ENCODE data around the gene RNF220. TPM values are rescaled to one million over a fixed set of nuclear protein-coding genes. Genes with fewer than 3 reads are reported as not detected.
A peak's percentile ranks its signal among the peaks of the same experiment; 100 is the strongest.

RNF220 gene
- total RNA-seq, 1 donor from 2014 or later = 76.4 TPM

DNA sequence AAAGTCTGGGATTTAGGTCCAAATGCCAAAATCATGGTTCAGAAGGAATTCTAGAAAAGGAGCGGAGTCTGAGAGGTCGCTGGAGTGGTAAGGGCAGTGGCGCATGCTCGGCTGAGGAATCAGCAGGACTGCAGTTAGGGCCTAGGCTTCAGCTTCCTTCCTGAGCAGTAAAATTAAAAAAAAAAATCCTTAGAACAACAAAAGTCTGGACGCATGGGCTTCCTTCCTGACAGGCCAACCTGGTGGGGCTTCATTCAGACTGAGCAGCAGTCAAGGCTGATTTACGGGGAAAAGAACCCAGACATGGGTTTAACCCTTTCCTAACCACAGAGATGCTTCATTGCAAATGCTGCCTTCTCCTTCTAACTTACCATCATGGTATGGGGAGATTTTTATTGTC lies 17.1 kb downstream of the RNF220 start:
- DNase-seq (ENCODE audit: missing footprints) (no peak), ATAC-seq (no peak)
- intact Hi-C loops (cut with DNase I) = loop anchor here (5.0 kb wide), 1 partner anchor 75 kb away; no protein-coding TSS in a partner anchor

GRCh38 chr1:44423591-44424537 lies 18.8 kb downstream of the RNF220 start:
- ATAC-seq = peak; percentile 92
- intact Hi-C loops (cut with DNase I) = loop anchor here (5.0 kb wide), 1 partner anchor 73 kb away; no protein-coding TSS in a partner anchor
- no peak for DNase-seq (ENCODE audit: missing footprints)

DNA sequence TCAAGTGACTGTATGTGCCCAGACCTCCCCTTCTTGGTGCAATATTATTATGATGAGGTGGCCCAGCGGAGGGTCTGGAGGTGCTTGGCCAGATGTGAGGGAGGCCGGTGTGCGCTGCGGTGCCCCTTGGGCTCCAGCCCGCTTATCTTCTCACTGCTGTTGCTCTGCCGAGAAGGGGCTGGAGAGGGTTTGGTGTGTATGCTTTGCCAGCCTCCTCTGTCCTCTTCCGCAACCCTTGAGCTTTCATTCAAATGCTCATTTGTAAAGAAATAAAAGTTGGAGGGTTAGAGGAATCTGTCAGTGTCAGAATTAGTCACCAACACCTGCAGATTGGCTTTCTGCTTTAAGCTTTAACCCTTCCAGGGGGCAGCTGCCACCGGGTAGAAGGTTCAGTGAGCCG lies 19.7 kb downstream of the RNF220 start:
- intact Hi-C loops (cut with DNase I) = loop anchor here (5.0 kb wide), 1 partner anchor 73 kb away; no protein-coding TSS in a partner anchor
- no peak for DNase-seq (ENCODE audit: missing footprints)
- no peak for ATAC-seq

GRCh38 chr1:44425341-44426082 lies 20.5 kb downstream of the RNF220 start:
- ATAC-seq = peak; percentile 69
- DNase-seq (ENCODE audit: missing footprints) = no peak
- intact Hi-C loops (cut with DNase I) = no loop called here

GRCh38 chr1:44431861-44432260 lies 26.8 kb downstream of the RNF220 start:
- ATAC-seq (no peak), DNase-seq (ENCODE audit: missing footprints) (no peak)
- intact Hi-C loops (cut with DNase I) = no loop called here

DNA sequence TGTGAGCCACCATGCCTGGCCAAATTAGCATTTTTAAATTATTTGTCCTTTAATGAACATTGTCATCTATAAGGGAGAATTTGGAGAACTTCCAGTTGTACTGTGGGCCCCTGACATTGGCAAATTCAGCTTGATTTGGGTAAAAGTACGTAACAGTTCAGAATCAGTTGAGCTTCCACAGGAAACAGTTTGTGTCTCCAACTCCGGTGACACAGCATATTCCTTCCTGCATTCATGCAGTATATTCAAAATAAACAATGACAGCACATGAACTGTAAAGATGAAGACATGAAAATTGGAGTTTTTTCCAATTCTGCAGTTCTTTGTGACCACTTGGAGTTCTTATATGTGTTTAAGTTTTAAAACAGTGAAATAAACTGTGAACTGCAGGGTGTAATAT lies 28.2 kb downstream of the RNF220 start:
- intact Hi-C loops (cut with DNase I) = no loop called here
- DNase-seq (ENCODE audit: missing footprints) (no peak), ATAC-seq (no peak)

- no peak for ATAC-seq
- DNase-seq (ENCODE audit: missing footprints) = no peak
- intact Hi-C loops (cut with DNase I) = no loop called here
These were observed 31.5 kb downstream of the RNF220 start for GRCh38 chr1:44436401-44437106.

GRCh38 chr1:44437107-44437716 lies 32.2 kb downstream of the RNF220 start:
- ATAC-seq (no peak), DNase-seq (ENCODE audit: missing footprints) (no peak)
- intact Hi-C loops (cut with DNase I) = no loop called here

DNA sequence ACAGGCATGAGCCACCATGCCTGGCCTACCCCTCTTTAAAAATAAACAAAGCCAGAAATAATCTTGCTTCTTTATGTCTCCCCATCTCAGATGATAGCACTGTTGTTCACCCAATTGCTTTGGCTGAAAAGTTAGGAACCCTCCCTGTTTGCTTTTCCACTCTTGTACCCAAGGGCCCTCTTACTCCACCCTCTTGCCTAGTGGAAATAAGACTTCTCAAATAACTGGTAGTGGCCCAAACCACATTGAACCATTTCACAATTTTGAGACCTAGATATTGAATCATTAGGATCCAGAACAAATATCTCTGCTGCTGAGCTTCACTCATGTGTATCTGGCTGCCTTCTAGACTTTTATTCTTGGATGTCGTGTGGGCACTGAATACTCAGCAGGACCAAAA lies 37.7 kb downstream of the RNF220 start:
- DNase-seq (ENCODE audit: missing footprints) (no peak), ATAC-seq (no peak)
- intact Hi-C loops (cut with DNase I) = no loop called here

DNA sequence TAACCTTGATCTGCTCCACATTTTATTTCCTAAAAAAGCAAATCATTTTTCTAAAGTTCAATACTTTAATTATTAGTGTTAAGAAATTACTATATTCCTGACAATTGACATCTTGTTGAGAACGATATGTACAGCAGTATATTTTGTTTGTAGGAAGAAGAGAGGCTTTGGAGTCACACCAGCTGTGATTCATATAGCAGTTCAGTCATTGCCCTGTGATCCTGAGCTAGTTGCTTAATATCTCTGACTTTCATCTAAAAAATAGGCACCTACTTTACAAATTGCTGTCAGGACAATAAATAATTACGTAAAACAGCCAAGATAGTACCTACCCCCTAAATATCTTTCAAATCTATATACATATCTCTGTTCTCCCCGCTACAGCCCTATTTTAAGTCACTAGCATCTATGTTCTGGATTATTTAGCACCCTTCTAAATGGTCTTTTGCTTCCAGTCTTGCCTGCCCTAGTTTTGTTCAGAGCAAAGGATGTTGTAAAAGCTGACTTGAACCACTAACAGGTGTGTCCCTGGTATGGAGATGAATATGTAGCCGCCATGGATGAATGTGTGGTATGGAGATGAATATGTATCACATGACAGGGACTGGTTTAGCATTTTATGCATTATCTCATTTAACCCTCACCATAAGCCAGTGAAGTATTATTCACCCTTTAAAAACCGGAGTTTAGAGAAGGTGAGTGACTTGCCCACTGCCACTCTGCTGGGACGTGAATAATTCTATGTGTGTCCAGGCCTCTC lies 42.2 kb downstream of the RNF220 start:
- DNase-seq (ENCODE audit: missing footprints) (no peak), ATAC-seq (no peak)
- intact Hi-C loops (cut with DNase I) = no loop called here

GRCh38 chr1:44453798-44454349 lies 48.8 kb downstream of the RNF220 start:
- intact Hi-C loops (cut with DNase I) = no loop called here
- ATAC-seq = no peak

GRCh38 chr1:44454704-44455103 lies 49.6 kb downstream of the RNF220 start:
- DNase-seq (ENCODE audit: missing footprints) (no peak), ATAC-seq (no peak)
- intact Hi-C loops (cut with DNase I) = no loop called here

More at GRCh38 chr1:44453798-44454349, 48.8 kb downstream of the RNF220 start:
- no peak for DNase-seq (ENCODE audit: missing footprints)

- ATAC-seq (no peak), DNase-seq (ENCODE audit: missing footprints) (no peak)
- intact Hi-C loops (cut with DNase I) = no loop called here
These were observed 55.2 kb downstream of the RNF220 start for GRCh38 chr1:44460107-44460882.

GRCh38 chr1:44464361-44464760 lies 59.3 kb downstream of the RNF220 start:
- DNase-seq (ENCODE audit: missing footprints) = no peak
- no peak for ATAC-seq
- intact Hi-C loops (cut with DNase I) = no loop called here

- intact Hi-C loops (cut with DNase I) = no loop called here
- DNase-seq (ENCODE audit: missing footprints) = no peak
- no peak for ATAC-seq
These were observed 62.5 kb downstream of the RNF220 start for GRCh38 chr1:44467566-44467965.

DNA sequence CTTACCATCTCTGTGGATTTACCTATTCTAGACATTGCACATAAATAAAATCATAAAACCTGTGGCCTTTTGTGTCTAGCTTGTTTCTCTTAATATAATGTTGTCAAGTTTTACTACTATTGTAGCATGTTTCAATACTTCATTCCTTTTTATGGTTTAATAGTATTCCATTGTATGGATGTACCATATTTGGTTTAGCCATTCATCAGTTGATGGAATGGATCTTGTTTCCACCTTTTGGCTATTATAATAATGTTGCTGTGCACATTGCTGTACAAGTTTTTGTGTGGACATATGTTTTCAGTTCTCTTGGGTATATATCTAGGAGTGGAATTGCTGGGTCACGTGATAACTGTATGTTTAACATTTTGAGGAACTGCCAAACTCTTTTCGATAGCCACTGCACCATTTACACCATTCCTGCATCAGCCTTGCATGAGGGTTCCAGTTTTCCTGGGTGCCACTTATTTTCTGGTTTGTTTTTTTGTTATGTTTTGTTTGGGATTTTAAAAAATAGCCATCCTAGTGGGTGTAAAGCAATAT lies 66.9 kb downstream of the RNF220 start:
- intact Hi-C loops (cut with DNase I) = no loop called here
- DNase-seq (ENCODE audit: missing footprints) (no peak), ATAC-seq (no peak)
